PC-3 (cell line): Measurements from ENCODE around the gene FSD1. TPM values are rescaled to one million over a fixed set of nuclear protein-coding genes. Genes with fewer than 3 reads are reported as not detected.

ENCODE experiments used
- ATAC-seq: fragments of 200-7000 bp; cut with Tn5 transposase; 2 replicates; pipeline ENCODE4 v1.9.1; 2020; ENCODE audit warnings: mild to moderate bottlenecking, moderate library complexity
- Bru-seq: library from RNA; stranded (reverse); fragments of 400-500 nt; gene quantifications from one replicate; lab custom pipeline; 2021; lab: Mats Ljungman, UMichigan
- BruChase-seq, 2 experiments: library from RNA; stranded (reverse); fragments of 400-500 nt; gene quantifications; one replicate each; lab custom pipeline; 2021; lab: Mats Ljungman, UMichigan
- BruUV-seq: library from RNA; stranded (reverse); fragments of 400-500 nt; replicated peaks from 2 replicates; lab custom pipeline; 2021; lab: Mats Ljungman, UMichigan
- CTCF ChIA-PET: fragments of 300-600 bp; sonication (Branson Sonifier 250); formaldehyde crosslinking; loops from one replicate; lab custom pipeline; 2022; ENCODE audit warnings: antibody characterized with exemption; lab: Charles Lee
- POLR2A ChIA-PET: fragments of 300-600 bp; sonication (Branson Sonifier 250); formaldehyde crosslinking; loops from one replicate; lab custom pipeline; 2022; ENCODE audit warnings: antibody characterized with exemption; ENCODE audit not compliant: unreplicated experiment; lab: Charles Lee
- DNase-seq: peaks from one replicate; pipeline ENCODE4 v3.0.0-alpha.2; 2015
- H2AFZ ChIP-seq: fragments of 300-600 bp; sonication (generic); 2 replicates; pipeline ENCODE4 v1.6.0; 2016; ENCODE audit warnings: antibody characterized with exemption, low read length
- H3F3A ChIP-seq: fragments of 300-600 bp; sonication (generic); one replicate; pipeline ENCODE4 v1.6.0; 2017; ENCODE audit warnings: antibody characterized with exemption, low read length, control low read depth, mild to moderate bottlenecking; ENCODE audit not compliant: unreplicated experiment
- H3K27ac ChIP-seq: fragments of 300-600 bp; sonication (generic); 2 replicates; pipeline ENCODE4 v1.5.1; 2016; ENCODE audit warnings: mild to moderate bottlenecking, low read length
- H3K27me3 ChIP-seq: fragments of 300-600 bp; sonication (generic); 2 replicates; pipeline ENCODE4 v1.6.1; 2016; ENCODE audit warnings: low read length, mixed read lengths
- H3K36me3 ChIP-seq: fragments of 300-600 bp; sonication (generic); 2 replicates; pipeline ENCODE4 v1.6.1; 2016; ENCODE audit warnings: low read depth, mixed run types, low read length, mixed read lengths
- H3K4me1 ChIP-seq: fragments of 300-600 bp; sonication (generic); 2 replicates; pipeline ENCODE4 v1.5.1; 2016; ENCODE audit warnings: low read length; ENCODE audit not compliant: insufficient read depth
- H3K4me2 ChIP-seq: fragments of 300-600 bp; sonication (generic); 2 replicates; pipeline ENCODE4 v1.6.0; 2016; ENCODE audit warnings: low read length
- H3K4me3 ChIP-seq: fragments of 300-600 bp; sonication (generic); 2 replicates; pipeline ENCODE4 v1.5.1; 2016; ENCODE audit warnings: mild to moderate bottlenecking, low read length, mixed read lengths
- H3K79me2 ChIP-seq: fragments of 300-600 bp; sonication (generic); 2 replicates; pipeline ENCODE4 v1.6.1; 2017; ENCODE audit warnings: low read length, mixed read lengths
- H3K9ac ChIP-seq: fragments of 300-600 bp; sonication (generic); 2 replicates; pipeline ENCODE4 v1.6.0; 2016; ENCODE audit warnings: mild to moderate bottlenecking, low read length
- H3K9me2 ChIP-seq: fragments of 300-600 bp; sonication (generic); replicated peaks from 2 replicates; pipeline ENCODE4 v1.6.1; 2016; ENCODE audit warnings: mixed run types, low read length, mixed read lengths
- H3K9me3 ChIP-seq: fragments of 300-600 bp; sonication (generic); 2 replicates; pipeline ENCODE4 v1.6.1; 2016; ENCODE audit warnings: low read length, mixed read lengths
- H4K20me1 ChIP-seq: fragments of 300-600 bp; sonication (generic); 2 replicates; pipeline ENCODE4 v1.6.1; 2016; ENCODE audit warnings: low read length, mixed read lengths
- CTCF ChIP-seq: fragments of 300-600 bp; sonication (generic); conservative IDR thresholded peaks from 2 replicates; pipeline ENCODE4 v1.5.1; 2017; ENCODE audit warnings: antibody characterized with exemption, low read depth, mild to moderate bottlenecking, low read length
- EZH2 ChIP-seq: fragments of 300-600 bp; sonication (generic); IDR thresholded peaks from one replicate; pipeline ENCODE4 v1.6.1; 2017; ENCODE audit warnings: antibody characterized with exemption, mild to moderate bottlenecking, low read length; ENCODE audit not compliant: unreplicated experiment
- EZH2phosphoT487 ChIP-seq: fragments of 300-600 bp; sonication (generic); IDR thresholded peaks from 2 replicates; pipeline ENCODE4 v1.6.1; 2018; ENCODE audit warnings: mild to moderate bottlenecking, antibody characterized with exemption, low read length, borderline replicate concordance
- intact Hi-C: fragments of 100-400 bp; cut with micrococcal nuclease; formaldehyde crosslinking; loops from 2 replicates; pipeline ENCODE4 v1.9.0; 2023
- long read RNA-seq: library from polyadenylated mRNA; unstranded; transcript quantifications from one replicate; pipeline ENCODE4 v2.0.0, GENCODE V29; 2021; ENCODE audit not compliant: unreplicated experiment
- total RNA-seq: library from RNA; depleted of rRNA; stranded (reverse); fragments of >200 nt; gene quantifications from 2 replicates; pipeline ENCODE4 v1.2.3, GENCODE V29; 2014; rRNA removed

The FSD1 gene
- total RNA-seq (8.7 and 11.3 TPM in 2 replicates), Bru-seq, nascent RNA (percentile 37 among the genes with signal in this experiment), BruChase-seq, experiment 1, labeled RNA remaining after a 6-hour chase (percentile 33 among the genes with signal in this experiment), BruChase-seq, experiment 2, labeled RNA remaining after a 2-hour chase (percentile 27 among the genes with signal in this experiment)
- long read RNA-seq, transcript FSD1-201 (13 exons, 1,831 nt) = major isoform, 9 of 12 reads
- long read RNA-seq, partial matches to known transcripts = 1 of 12 reads
- long read RNA-seq, other reads (novel, unspliced or antisense) = 2 of 12 reads

DNA sequence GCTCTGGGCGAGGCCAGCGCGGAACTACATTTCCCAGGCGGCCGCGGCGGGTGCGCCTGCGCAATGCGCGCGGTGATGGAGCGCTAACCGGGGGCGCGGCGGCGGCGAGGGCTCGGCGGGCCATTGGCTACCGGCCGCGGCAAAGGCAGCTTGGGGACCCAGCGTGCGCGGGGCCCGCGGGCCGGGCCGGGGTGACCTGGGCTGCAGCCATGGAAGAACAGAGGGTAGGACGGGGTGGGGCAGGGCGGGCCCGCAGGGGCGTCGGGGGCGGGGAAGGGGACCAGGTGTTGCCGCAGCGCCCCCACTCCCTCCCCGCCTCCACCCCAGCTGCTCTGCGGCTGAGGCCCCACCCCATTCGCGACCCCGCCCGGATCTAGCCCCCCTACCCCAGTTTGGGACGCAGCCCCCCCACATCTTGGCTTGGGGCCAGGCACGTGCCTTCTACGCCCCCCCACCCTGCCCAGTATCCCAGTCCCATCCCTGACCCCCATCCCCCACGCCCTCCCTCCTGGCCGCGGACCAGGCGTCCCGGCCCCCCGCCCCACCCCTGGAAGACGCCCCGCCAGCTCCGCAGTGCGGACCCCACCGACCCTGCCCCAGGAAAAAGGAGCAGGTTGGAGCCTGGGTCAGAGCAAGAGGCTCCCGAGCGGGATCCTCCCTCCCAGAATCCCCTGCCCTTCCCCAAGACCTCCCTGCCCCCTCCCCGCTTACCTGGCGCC, at the start of gene FSD1:
Gene FSD1 (plus strand): TSS at position 61 of the 719 bp plus-strand sequence. CDS start 149 bp downstream, at position 210.
- no peak within 1 kb of the TSS for H3K27ac ChIP-seq
- H3K4me2 ChIP-seq = peak within 1 kb of the TSS; percentile 50
- ATAC-seq (peak; percentile 87), DNase-seq (peak; percentile 56)
- no peaks in the 10 kb centered on the region for H3K9me3 ChIP-seq
- ChIA-PET POLR2A (no interaction called here), CTCF (no interaction called here)
- no peaks in the 10 kb centered on the region for H3F3A ChIP-seq
- BruUV-seq = no TSS peak
- no peak within 1 kb of the TSS for H3K9ac ChIP-seq
- TF ChIP-seq EZH2 (no peak), CTCF (no peak), EZH2phosphoT487 (no peak)
- H2AFZ ChIP-seq = no peak within 1 kb of the TSS; the same call in 1 of the 2 replicates
- no peaks in the 10 kb centered on the region for H3K27me3 ChIP-seq
- H3K4me1 ChIP-seq = no peaks in the 10 kb centered on the region
- H3K79me2 ChIP-seq = no peaks in the 10 kb centered on the region
- intact Hi-C loops = no loop called here
- H3K36me3 ChIP-seq = no peaks in the 10 kb centered on the region
- H4K20me1 ChIP-seq = no peaks in the 10 kb centered on the region
- no peaks in the 10 kb centered on the region for H3K9me2 ChIP-seq
- no peak within 1 kb of the TSS; the same call in 1 of the 2 replicates for H3K4me3 ChIP-seq

GRCh38 chr19:4256563-4256962, 47.8 kb upstream of the FSD1 start:
- TF ChIP-seq EZH2phosphoT487 (no peak), CTCF (peak; percentile 41; the same call in 1 of the 2 replicates), EZH2 (no peak)
- Histone ChIP-seq H3K27me3 (no peaks in the 10 kb centered on the region), H3K4me3 (no peak overlapping the region), H3K4me2 (no peak overlapping the region), H3K9ac (no peak overlapping the region), H3K27ac (no peak overlapping the region), H3K79me2 (no peaks in the 10 kb centered on the region), H3K9me3 (no peaks in the 10 kb centered on the region), H3K4me1 (no peaks in the 10 kb centered on the region), H3F3A (no peaks in the 10 kb centered on the region), H2AFZ (no peak overlapping the region), H3K36me3 (peaks cover 9% of the 10 kb centered on the region), H4K20me1 (no peaks in the 10 kb centered on the region), H3K9me2 (no peaks in the 10 kb centered on the region)
- ChIA-PET POLR2A (no interaction called here), CTCF (no interaction called here)
- no TSS peak for BruUV-seq
- no peak for ATAC-seq
- intact Hi-C loops = no loop called here
- no peak for DNase-seq

DNA sequence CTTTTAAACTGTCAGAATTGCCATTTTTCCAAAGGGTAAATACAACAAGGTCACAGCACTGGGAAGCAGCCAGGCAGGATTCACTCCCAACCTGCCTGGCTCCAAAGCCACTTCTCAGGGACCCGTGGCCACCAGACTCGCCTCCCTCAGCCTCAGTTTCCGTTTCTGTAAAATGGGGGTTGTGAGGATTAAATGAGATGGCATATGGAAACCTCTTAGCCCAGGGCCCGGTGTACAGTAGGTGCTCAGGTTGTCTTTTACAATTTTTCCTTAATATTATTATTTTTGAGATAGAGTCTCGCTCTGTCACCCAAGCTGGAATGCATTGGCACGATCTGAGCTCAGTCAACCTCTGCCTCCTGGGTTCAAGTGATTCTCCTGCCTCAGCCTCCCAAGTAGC, 47.4 kb upstream of the FSD1 start:
- ATAC-seq = no peak
- Histone ChIP-seq H3K79me2 (no peaks in the 10 kb centered on the region), H3K4me3 (no peak overlapping the region), H2AFZ (no peak overlapping the region), H3K27ac (no peak overlapping the region), H3K9me2 (no peaks in the 10 kb centered on the region), H3K4me2 (no peak overlapping the region), H3K9me3 (no peaks in the 10 kb centered on the region), H3K36me3 (peaks cover 9% of the 10 kb centered on the region), H3K27me3 (no peaks in the 10 kb centered on the region), H3F3A (no peaks in the 10 kb centered on the region), H3K4me1 (no peaks in the 10 kb centered on the region), H4K20me1 (no peaks in the 10 kb centered on the region), H3K9ac (no peak overlapping the region)
- ChIA-PET POLR2A (no interaction called here), CTCF (no interaction called here)
- no TSS peak for BruUV-seq
- TF ChIP-seq CTCF (no peak), EZH2phosphoT487 (no peak), EZH2 (no peak)
- DNase-seq = no peak
- intact Hi-C loops = no loop called here
